ENCODE results near the gene ZNF433. TPM values are rescaled to one million over a fixed set of nuclear protein-coding genes. Genes with fewer than 3 reads are reported as not detected.

Gene ZNF433
- total RNA-seq, 1 donor from 2014 or later: 5.8 TPM

DNA sequence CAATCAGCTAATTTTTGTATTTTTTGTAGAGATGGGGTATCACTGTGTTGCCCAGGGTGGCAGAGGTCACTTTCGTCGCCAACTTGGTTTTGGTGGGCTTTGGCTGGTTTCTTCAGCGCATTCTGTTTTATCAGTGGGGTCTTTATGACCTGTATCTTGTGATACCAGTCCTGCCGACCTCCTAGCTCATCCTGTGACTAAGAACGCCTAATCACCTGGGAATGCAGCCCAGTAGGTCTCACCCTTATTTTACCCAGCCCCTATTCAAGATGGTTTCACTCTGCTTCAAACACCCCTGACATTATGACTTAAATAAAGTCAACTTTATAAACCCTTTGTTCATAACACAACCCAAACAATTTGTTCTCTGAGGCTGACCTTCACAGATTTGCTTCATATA is 20.3 kb upstream of the ZNF433 start:
- no peak for DNase-seq (ENCODE audit: low read depth, low spot score)
- TF ChIP-seq, protein P1, sequence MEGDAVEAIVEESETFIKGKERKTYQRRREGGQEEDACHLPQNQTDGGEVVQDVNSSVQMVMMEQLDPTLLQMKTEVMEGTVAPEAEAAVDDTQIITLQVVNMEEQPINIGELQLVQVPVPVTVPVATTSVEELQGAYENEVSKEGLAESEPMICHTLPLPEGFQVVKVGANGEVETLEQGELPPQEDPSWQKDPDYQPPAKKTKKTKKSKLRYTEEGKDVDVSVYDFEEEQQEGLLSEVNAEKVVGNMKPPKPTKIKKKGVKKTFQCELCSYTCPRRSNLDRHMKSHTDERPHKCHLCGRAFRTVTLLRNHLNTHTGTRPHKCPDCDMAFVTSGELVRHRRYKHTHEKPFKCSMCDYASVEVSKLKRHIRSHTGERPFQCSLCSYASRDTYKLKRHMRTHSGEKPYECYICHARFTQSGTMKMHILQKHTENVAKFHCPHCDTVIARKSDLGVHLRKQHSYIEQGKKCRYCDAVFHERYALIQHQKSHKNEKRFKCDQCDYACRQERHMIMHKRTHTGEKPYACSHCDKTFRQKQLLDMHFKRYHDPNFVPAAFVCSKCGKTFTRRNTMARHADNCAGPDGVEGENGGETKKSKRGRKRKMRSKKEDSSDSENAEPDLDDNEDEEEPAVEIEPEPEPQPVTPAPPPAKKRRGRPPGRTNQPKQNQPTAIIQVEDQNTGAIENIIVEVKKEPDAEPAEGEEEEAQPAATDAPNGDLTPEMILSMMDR (conservative IDR thresholded peaks at IDR 0.05): no peak
- H3K27ac Mint-ChIP-seq (ENCODE audit: unreplicated experiment): no peak overlapping the region
- no peaks in the 10 kb centered on the region for H3K9me3 Mint-ChIP-seq
- peaks cover 6% of the 10 kb centered on the region for H3K36me3 Mint-ChIP-seq (ENCODE audit: low read depth)
- H3K27me3 Mint-ChIP-seq (ENCODE audit: low read depth): peaks cover 22% of the 10 kb centered on the region
- H3K4me3 Mint-ChIP-seq: peak overlapping the region; percentile 46
- peaks cover 22% of the 10 kb centered on the region for H3K4me1 Mint-ChIP-seq

DNA sequence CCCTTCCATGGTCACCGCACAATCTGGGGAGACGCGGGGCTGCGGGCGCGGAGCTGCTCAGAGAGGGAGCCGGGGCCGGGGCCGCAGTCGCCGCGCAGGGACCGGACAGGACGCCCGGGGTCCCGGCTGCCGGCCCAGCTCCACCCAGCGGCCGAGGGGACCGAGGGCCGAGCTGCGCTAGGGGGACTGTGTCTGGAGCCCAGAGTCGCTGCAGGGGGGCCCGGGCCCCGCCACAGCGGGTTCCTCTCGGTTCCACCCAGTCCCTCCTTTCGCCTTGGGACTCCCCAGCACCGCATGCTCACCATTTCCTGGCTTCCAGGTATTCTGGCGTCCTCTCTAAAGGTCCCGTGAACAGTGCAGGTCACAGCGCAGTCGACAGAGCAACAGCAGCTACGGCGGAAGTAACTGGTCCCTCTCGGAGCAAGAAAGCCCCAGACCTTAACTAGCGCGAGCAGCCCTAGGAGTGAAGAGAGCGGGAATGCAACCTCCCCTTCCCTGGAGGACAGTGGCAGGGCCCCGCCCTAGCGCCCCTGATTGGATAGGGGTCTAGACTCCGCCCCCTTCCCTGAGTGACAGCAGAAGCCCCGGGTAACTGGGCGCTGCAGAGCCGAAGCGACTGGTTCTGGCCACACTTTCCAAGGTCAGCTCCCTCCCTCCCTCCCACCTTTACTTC is 17.2 kb upstream of the ZNF433 start, which contains the start of gene ZNF878:
Gene ZNF878, minus strand, starts transcription at position 465 of the 673 bp plus-strand sequence. Its CDS starts 160 bp downstream, at position 305.
- TF ChIP-seq, protein P1 (conservative IDR thresholded peaks at IDR 0.05): peak; percentile 37
- H3K9me3 Mint-ChIP-seq: peaks cover 5% of the 10 kb centered on the region
- peaks cover 13% of the 10 kb centered on the region for H3K36me3 Mint-ChIP-seq (ENCODE audit: low read depth)
- DNase-seq (ENCODE audit: low read depth, low spot score): peak; percentile 92
- peaks cover 16% of the 10 kb centered on the region for H3K4me1 Mint-ChIP-seq
- peaks cover 17% of the 10 kb centered on the region for H3K27me3 Mint-ChIP-seq (ENCODE audit: low read depth)
- H3K4me3 Mint-ChIP-seq: peak within 1 kb of the TSS; percentile 96
- H3K27ac Mint-ChIP-seq (ENCODE audit: unreplicated experiment): peak within 1 kb of the TSS; percentile 84

- peak overlapping the region; percentile 84 for H3K27ac Mint-ChIP-seq (ENCODE audit: unreplicated experiment)
- H3K27me3 Mint-ChIP-seq (ENCODE audit: low read depth): peaks cover 17% of the 10 kb centered on the region
- TF ChIP-seq, protein P1 (conservative IDR thresholded peaks at IDR 0.05): no peak
- peaks cover 7% of the 10 kb centered on the region for H3K9me3 Mint-ChIP-seq
- peaks cover 16% of the 10 kb centered on the region for H3K4me1 Mint-ChIP-seq
- DNase-seq (ENCODE audit: low read depth, low spot score): no peak
- H3K36me3 Mint-ChIP-seq (ENCODE audit: low read depth): peaks cover 19% of the 10 kb centered on the region
- H3K4me3 Mint-ChIP-seq: peak overlapping the region; percentile 88
Measured at GRCh38 chr19:12052091-12052496, 16.6 kb upstream of the ZNF433 start.

- Mint-ChIP-seq H3K27ac (ENCODE audit: unreplicated experiment) (no peak overlapping the region), H3K9me3 (peaks cover 20% of the 10 kb centered on the region), H3K4me1 (peaks cover 9% of the 10 kb centered on the region), H3K4me3 (peak overlapping the region; percentile 49), H3K36me3 (ENCODE audit: low read depth) (peaks cover 52% of the 10 kb centered on the region), H3K27me3 (ENCODE audit: low read depth) (peaks cover 3% of the 10 kb centered on the region)
- no peak for DNase-seq (ENCODE audit: low read depth, low spot score)
- TF ChIP-seq, protein P1 (conservative IDR thresholded peaks at IDR 0.05): no peak
Measured at GRCh38 chr19:12047868-12048267, 12.4 kb upstream of the ZNF433 start.

- Mint-ChIP-seq H3K4me1 (no peaks in the 10 kb centered on the region), H3K27ac (ENCODE audit: unreplicated experiment) (no peak overlapping the region), H3K4me3 (no peak overlapping the region), H3K27me3 (ENCODE audit: low read depth) (no peaks in the 10 kb centered on the region), H3K36me3 (ENCODE audit: low read depth) (peaks cover 56% of the 10 kb centered on the region), H3K9me3 (peaks cover 21% of the 10 kb centered on the region)
- DNase-seq (ENCODE audit: low read depth, low spot score): no peak
- TF ChIP-seq, protein P1 (conservative IDR thresholded peaks at IDR 0.05): no peak
Measured at GRCh38 chr19:12043752-12044422, 8.4 kb upstream of the ZNF433 start.
